OCI-M2 (cell line): ENCODE measurements around the gene DCHS1.

Source experiments
- DNase-seq: peaks from one replicate; lab custom pipeline; 2025; ENCODE audit not compliant: unreplicated experiment; lab: John Stamatoyannopoulos, UW

Gene DCHS1

GRCh38 chr11:6674219-6674597 lies 18.6 kb upstream of the DCHS1 start:
- no peak for DNase-seq

GRCh38 chr11:6673523-6674218 lies 18.1 kb upstream of the DCHS1 start:
- no peak for DNase-seq

GRCh38 chr11:6671991-6672390 lies 16.4 kb upstream of the DCHS1 start:
- no peak for DNase-seq

- DNase-seq: no peak
Observed at GRCh38 chr11:6670202-6670830, 14.7 kb upstream of the DCHS1 start.

- DNase-seq: no peak
Observed at GRCh38 chr11:6667733-6668374, 12.2 kb upstream of the DCHS1 start.

GRCh38 chr11:6666302-6667183 lies 10.9 kb upstream of the DCHS1 start:
- DNase-seq: no peak

GRCh38 chr11:6664551-6664950 lies 8.9 kb upstream of the DCHS1 start:
- no peak for DNase-seq

GRCh38 chr11:6663794-6664469 lies 8.3 kb upstream of the DCHS1 start:
- DNase-seq: no peak

GRCh38 chr11:6660712-6661111 lies 5.1 kb upstream of the DCHS1 start:
- no peak for DNase-seq

GRCh38 chr11:6658647-6659046 lies 3.0 kb upstream of the DCHS1 start:
- DNase-seq: no peak

- no peak for DNase-seq
Observed at GRCh38 chr11:6657346-6657745, 1.7 kb upstream of the DCHS1 start.

- DNase-seq: no peak
Observed at GRCh38 chr11:6656936-6657335, 1.3 kb upstream of the DCHS1 start.

- DNase-seq: no peak
Observed at GRCh38 chr11:6656584-6656915, 941 bp upstream of the DCHS1 start.

- DNase-seq: no peak
Observed at GRCh38 chr11:6655020-6655789, 404 bp downstream of the DCHS1 start.

- no peak for DNase-seq
Observed at GRCh38 chr11:6654281-6655019, 1.2 kb downstream of the DCHS1 start.

GRCh38 chr11:6653656-6654055 lies 2.0 kb downstream of the DCHS1 start:
- DNase-seq: no peak

- no peak for DNase-seq
Observed at GRCh38 chr11:6653097-6653496, 2.5 kb downstream of the DCHS1 start.

GRCh38 chr11:6652182-6652581 lies 3.4 kb downstream of the DCHS1 start:
- DNase-seq: no peak

GRCh38 chr11:6650980-6651379 lies 4.6 kb downstream of the DCHS1 start:
- no peak for DNase-seq

- DNase-seq: no peak
Observed at GRCh38 chr11:6650104-6650503, 5.5 kb downstream of the DCHS1 start.
